GM23338 (cell line): ENCODE measurements around the gene ANKRD63. TPM values are rescaled to one million over a fixed set of nuclear protein-coding genes. Genes with fewer than 3 reads are reported as not detected.
A peak's percentile ranks its signal among the peaks of the same experiment; 100 is the strongest.

ENCODE experiments used
- ATAC-seq: fragments of 200-7000 bp; cut with Tn5 transposase; 3 replicates; pipeline ENCODE4 v1.9.1; 2020
- DNase-seq: peaks from one replicate; pipeline ENCODE4 v3.0.0-alpha.2; 2015; ENCODE audit warnings: low spot score
- H2AFZ ChIP-seq: fragments of 200-600 bp; sonication (generic); 2 replicates; pipeline ENCODE4 v1.8.0; 2016; ENCODE audit warnings: antibody characterized with exemption, mild to moderate bottlenecking, moderate library complexity
- H3F3A ChIP-seq: fragments of 200-600 bp; sonication (generic); replicated peaks from 2 replicates; pipeline ENCODE4 v1.8.0; 2017; ENCODE audit warnings: antibody characterized with exemption, mixed run types, low read depth
- H3K27ac ChIP-seq: fragments of 200-600 bp; sonication (generic); 2 replicates; pipeline ENCODE4 v1.6.1; 2016; ENCODE audit warnings: low read depth
- H3K27me3 ChIP-seq: fragments of 200-600 bp; sonication (generic); 2 replicates; pipeline ENCODE4 v1.8.0; 2016; ENCODE audit warnings: mild to moderate bottlenecking, mixed run types, moderate library complexity; ENCODE audit not compliant: insufficient read depth
- H3K36me3 ChIP-seq: fragments of 200-600 bp; sonication (generic); 2 replicates; pipeline ENCODE4 v1.8.0; 2016; ENCODE audit warnings: mild to moderate bottlenecking; ENCODE audit not compliant: insufficient read depth
- H3K4me1 ChIP-seq: fragments of 200-600 bp; sonication (generic); 2 replicates; pipeline ENCODE4 v1.8.0; 2016; ENCODE audit warnings: mild to moderate bottlenecking, moderate library complexity; ENCODE audit not compliant: insufficient read depth
- H3K4me2 ChIP-seq: fragments of 200-600 bp; sonication (generic); 2 replicates; pipeline ENCODE4 v1.7.1; 2017; ENCODE audit warnings: mixed run types
- H3K4me3 ChIP-seq: fragments of 200-600 bp; sonication (generic); 2 replicates; pipeline ENCODE4 v1.6.1; 2016; ENCODE audit warnings: mixed run types
- H3K79me2 ChIP-seq: fragments of 200-600 bp; sonication (generic); replicated peaks from 2 replicates; pipeline ENCODE4 v1.8.0; 2017; ENCODE audit warnings: mild to moderate bottlenecking; ENCODE audit not compliant: insufficient read depth
- H3K9me2 ChIP-seq: fragments of 200-600 bp; sonication (generic); 2 replicates; pipeline ENCODE4 v1.8.0; 2017; ENCODE audit not compliant: insufficient read depth
- H4K20me1 ChIP-seq: fragments of 200-600 bp; sonication (generic); replicated peaks from 2 replicates; pipeline ENCODE4 v1.8.0; 2017; ENCODE audit warnings: mild to moderate bottlenecking; ENCODE audit not compliant: insufficient read depth
- H3K27ac Mint-ChIP-seq: 2 replicates; pipeline ENCODE4 v1.8.0; 2020; ENCODE audit warnings: inconsistent platforms, mild to moderate bottlenecking, moderate library complexity, mixed read lengths
- H3K27me3 Mint-ChIP-seq: 3 replicates; pipeline ENCODE4 v1.8.0; 2022; ENCODE audit warnings: low read depth, mild to moderate bottlenecking, moderate library complexity, mixed read lengths, inconsistent platforms; ENCODE audit not compliant: insufficient read depth, poor library complexity
- H3K36me3 Mint-ChIP-seq: 3 replicates; pipeline ENCODE4 v1.8.0; 2021; ENCODE audit warnings: low read depth, mild to moderate bottlenecking, inconsistent platforms, moderate library complexity, mixed read lengths
- H3K4me1 Mint-ChIP-seq: 3 replicates; pipeline ENCODE4 v1.8.0; 2020; ENCODE audit warnings: mild to moderate bottlenecking, inconsistent platforms, mixed read lengths
- H3K4me3 Mint-ChIP-seq: 3 replicates; pipeline ENCODE4 v1.8.0; 2021; ENCODE audit warnings: moderate library complexity, mild to moderate bottlenecking, inconsistent platforms, mixed read lengths
- H3K9me3 Mint-ChIP-seq: 3 replicates; pipeline ENCODE4 v1.8.0; 2020; ENCODE audit warnings: moderate library complexity, mild to moderate bottlenecking, inconsistent platforms, mixed read lengths
- CREB1 ChIP-seq: fragments of 250-450 bp; sonication (Bioruptor Pico); IDR thresholded peaks from 2 replicates; pipeline ENCODE4 v1.5.0; 2020; ENCODE audit warnings: low read depth, mild to moderate bottlenecking, moderate library complexity
- EZH2 ChIP-seq: fragments of 200-600 bp; sonication (generic); IDR thresholded peaks from one replicate; pipeline ENCODE4 v1.8.0; 2017; ENCODE audit warnings: antibody characterized with exemption, mild to moderate bottlenecking, low read depth; ENCODE audit not compliant: unreplicated experiment
- EZH2phosphoT487 ChIP-seq: fragments of 200-600 bp; sonication (generic); IDR thresholded peaks from one replicate; pipeline ENCODE4 v1.8.1; 2018; ENCODE audit warnings: antibody characterized with exemption; ENCODE audit not compliant: unreplicated experiment
- JUNB ChIP-seq: IDR thresholded peaks from one replicate; pipeline ENCODE4 v1.6.1; 2016; ENCODE audit warnings: antibody characterized with exemption; ENCODE audit not compliant: unreplicated experiment
- NANOG ChIP-seq: IDR thresholded peaks from 2 replicates; pipeline ENCODE4 v1.6.1; 2016; ENCODE audit warnings: antibody characterized with exemption, borderline replicate concordance
- POLR2AphosphoS5 ChIP-seq: IDR thresholded peaks from 2 replicates; pipeline ENCODE4 v1.6.1; 2016; ENCODE audit warnings: antibody characterized with exemption, low read depth
- STAT1 ChIP-seq: IDR thresholded peaks from one replicate; pipeline ENCODE4 v1.6.1; 2016; ENCODE audit warnings: antibody characterized with exemption; ENCODE audit not compliant: unreplicated experiment
- ZNF114 ChIP-seq: fragments of 250-450 bp; sonication (Bioruptor Pico); IDR thresholded peaks from 2 replicates; pipeline ENCODE4 v1.5.0; 2020; ENCODE audit warnings: mild to moderate bottlenecking, moderate library complexity
- ZNF331 ChIP-seq: fragments of 250-450 bp; sonication (Bioruptor Pico); IDR thresholded peaks from 2 replicates; pipeline ENCODE4 v1.5.0; 2020; ENCODE audit warnings: low read depth, mild to moderate bottlenecking, moderate library complexity
- polyA plus RNA-seq: library from polyadenylated mRNA; unstranded; fragments of >200 nt; fragmentation: Nextera tagmentation; extraction: Ambion mirVana; gene quantifications from 2 replicates; pipeline ENCODE4 v1.2.1, GENCODE V29; 2016
- total RNA-seq: library from RNA; depleted of rRNA; stranded (reverse); fragments of >200 nt; shearing (Covaris generic); gene quantifications from 2 replicates; pipeline ENCODE4 v1.2.3, GENCODE V29; 2014
- TF ChIP-seq, protein P1 (sequence below), 2 experiments: fragments of 200-600 bp in 1 of 2; sonication (generic) in 1 of 2; conservative IDR thresholded peaks; 2 replicates each; pipeline versions ENCODE4 v1.5.1 to v1.6.1; 2016 to 2017; ENCODE audit warnings: antibody characterized with exemption in 2 of 2, low read depth in 2 of 2, mild to moderate bottlenecking in 2 of 2, moderate library complexity in 1 of 2
- TF ChIP-seq, protein P2 (sequence below): fragments of 250-450 bp; sonication (Bioruptor Pico); IDR thresholded peaks from 2 replicates; pipeline ENCODE4 v1.5.0; 2020; ENCODE audit warnings: mild to moderate bottlenecking, moderate library complexity
- TF ChIP-seq, protein P3 (sequence below): IDR thresholded peaks from one replicate; pipeline ENCODE4 v1.6.1; 2018; ENCODE audit warnings: antibody characterized with exemption; ENCODE audit not compliant: unreplicated experiment
- TF ChIP-seq, protein P4 (sequence below): IDR thresholded peaks from 2 replicates; pipeline ENCODE4 v1.6.1; 2016; ENCODE audit warnings: antibody characterized with exemption

Gene ANKRD63
- total and polyA plus RNA-seq, 2 experiments from 2014 or later, result 0.59 TPM; not detected in 1

DNA sequence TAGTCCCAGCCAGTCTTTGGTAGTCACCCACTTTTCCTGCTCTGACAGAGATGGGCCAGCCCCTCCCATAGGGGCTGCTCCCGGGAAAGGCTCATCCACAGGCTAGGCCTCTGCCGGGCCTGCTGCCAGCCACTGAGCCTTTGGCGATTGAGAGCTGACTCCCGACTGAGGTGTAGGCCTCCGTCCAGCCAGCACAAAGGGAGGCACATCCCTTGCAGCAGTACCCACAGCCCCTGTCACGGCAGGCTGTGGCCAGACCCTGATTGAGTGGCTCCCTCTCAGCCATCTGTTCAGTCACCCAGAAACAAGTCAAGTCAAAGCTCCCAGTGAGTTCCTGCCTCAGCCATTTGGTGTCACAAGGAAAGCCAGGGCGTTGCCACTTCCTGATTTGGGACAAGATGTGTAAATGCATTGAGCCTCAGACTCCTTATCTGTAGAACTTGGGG is 50.2 kb downstream of the ANKRD63 start:
- Histone ChIP-seq H4K20me1 (no peaks in the 10 kb centered on the region), H2AFZ (no peak overlapping the region), H3K4me3 (no peak overlapping the region), H3K4me1 (no peaks in the 10 kb centered on the region), H3K4me2 (no peak overlapping the region), H3K36me3 (peaks cover 8% of the 10 kb centered on the region), H3K79me2 (0 out of 2 replicates have a peak, but pooled peaks cover 3% of the 10 kb centered on the region), H3K9me2 (no peaks in the 10 kb centered on the region), H3F3A (peaks cover 22% of the 10 kb centered on the region; the same call in 1 of the 2 replicates), H3K27me3 (peaks cover under 1% of the 10 kb centered on the region; the same call in 1 of the 2 replicates), H3K27ac (no peak overlapping the region)
- Mint-ChIP-seq H3K27ac (no peak overlapping the region), H3K9me3 (no peaks in the 10 kb centered on the region), H3K4me1 (peaks cover 5% of the 10 kb centered on the region), H3K27me3 (peaks cover 5% of the 10 kb centered on the region), H3K36me3 (peaks cover 11% of the 10 kb centered on the region; the same call in 2 of the 3 replicates), H3K4me3 (no peak overlapping the region)
- ATAC-seq, result peak; percentile 26
- DNase-seq, result no peak
- TF ChIP-seq EZH2, result no peak
- TF ChIP-seq, protein P1, sequence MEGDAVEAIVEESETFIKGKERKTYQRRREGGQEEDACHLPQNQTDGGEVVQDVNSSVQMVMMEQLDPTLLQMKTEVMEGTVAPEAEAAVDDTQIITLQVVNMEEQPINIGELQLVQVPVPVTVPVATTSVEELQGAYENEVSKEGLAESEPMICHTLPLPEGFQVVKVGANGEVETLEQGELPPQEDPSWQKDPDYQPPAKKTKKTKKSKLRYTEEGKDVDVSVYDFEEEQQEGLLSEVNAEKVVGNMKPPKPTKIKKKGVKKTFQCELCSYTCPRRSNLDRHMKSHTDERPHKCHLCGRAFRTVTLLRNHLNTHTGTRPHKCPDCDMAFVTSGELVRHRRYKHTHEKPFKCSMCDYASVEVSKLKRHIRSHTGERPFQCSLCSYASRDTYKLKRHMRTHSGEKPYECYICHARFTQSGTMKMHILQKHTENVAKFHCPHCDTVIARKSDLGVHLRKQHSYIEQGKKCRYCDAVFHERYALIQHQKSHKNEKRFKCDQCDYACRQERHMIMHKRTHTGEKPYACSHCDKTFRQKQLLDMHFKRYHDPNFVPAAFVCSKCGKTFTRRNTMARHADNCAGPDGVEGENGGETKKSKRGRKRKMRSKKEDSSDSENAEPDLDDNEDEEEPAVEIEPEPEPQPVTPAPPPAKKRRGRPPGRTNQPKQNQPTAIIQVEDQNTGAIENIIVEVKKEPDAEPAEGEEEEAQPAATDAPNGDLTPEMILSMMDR (conservative IDR thresholded peaks at IDR 0.05; ENCODE audit: low read depth in 2 of 2), result no peak
- TF ChIP-seq, protein P2, sequence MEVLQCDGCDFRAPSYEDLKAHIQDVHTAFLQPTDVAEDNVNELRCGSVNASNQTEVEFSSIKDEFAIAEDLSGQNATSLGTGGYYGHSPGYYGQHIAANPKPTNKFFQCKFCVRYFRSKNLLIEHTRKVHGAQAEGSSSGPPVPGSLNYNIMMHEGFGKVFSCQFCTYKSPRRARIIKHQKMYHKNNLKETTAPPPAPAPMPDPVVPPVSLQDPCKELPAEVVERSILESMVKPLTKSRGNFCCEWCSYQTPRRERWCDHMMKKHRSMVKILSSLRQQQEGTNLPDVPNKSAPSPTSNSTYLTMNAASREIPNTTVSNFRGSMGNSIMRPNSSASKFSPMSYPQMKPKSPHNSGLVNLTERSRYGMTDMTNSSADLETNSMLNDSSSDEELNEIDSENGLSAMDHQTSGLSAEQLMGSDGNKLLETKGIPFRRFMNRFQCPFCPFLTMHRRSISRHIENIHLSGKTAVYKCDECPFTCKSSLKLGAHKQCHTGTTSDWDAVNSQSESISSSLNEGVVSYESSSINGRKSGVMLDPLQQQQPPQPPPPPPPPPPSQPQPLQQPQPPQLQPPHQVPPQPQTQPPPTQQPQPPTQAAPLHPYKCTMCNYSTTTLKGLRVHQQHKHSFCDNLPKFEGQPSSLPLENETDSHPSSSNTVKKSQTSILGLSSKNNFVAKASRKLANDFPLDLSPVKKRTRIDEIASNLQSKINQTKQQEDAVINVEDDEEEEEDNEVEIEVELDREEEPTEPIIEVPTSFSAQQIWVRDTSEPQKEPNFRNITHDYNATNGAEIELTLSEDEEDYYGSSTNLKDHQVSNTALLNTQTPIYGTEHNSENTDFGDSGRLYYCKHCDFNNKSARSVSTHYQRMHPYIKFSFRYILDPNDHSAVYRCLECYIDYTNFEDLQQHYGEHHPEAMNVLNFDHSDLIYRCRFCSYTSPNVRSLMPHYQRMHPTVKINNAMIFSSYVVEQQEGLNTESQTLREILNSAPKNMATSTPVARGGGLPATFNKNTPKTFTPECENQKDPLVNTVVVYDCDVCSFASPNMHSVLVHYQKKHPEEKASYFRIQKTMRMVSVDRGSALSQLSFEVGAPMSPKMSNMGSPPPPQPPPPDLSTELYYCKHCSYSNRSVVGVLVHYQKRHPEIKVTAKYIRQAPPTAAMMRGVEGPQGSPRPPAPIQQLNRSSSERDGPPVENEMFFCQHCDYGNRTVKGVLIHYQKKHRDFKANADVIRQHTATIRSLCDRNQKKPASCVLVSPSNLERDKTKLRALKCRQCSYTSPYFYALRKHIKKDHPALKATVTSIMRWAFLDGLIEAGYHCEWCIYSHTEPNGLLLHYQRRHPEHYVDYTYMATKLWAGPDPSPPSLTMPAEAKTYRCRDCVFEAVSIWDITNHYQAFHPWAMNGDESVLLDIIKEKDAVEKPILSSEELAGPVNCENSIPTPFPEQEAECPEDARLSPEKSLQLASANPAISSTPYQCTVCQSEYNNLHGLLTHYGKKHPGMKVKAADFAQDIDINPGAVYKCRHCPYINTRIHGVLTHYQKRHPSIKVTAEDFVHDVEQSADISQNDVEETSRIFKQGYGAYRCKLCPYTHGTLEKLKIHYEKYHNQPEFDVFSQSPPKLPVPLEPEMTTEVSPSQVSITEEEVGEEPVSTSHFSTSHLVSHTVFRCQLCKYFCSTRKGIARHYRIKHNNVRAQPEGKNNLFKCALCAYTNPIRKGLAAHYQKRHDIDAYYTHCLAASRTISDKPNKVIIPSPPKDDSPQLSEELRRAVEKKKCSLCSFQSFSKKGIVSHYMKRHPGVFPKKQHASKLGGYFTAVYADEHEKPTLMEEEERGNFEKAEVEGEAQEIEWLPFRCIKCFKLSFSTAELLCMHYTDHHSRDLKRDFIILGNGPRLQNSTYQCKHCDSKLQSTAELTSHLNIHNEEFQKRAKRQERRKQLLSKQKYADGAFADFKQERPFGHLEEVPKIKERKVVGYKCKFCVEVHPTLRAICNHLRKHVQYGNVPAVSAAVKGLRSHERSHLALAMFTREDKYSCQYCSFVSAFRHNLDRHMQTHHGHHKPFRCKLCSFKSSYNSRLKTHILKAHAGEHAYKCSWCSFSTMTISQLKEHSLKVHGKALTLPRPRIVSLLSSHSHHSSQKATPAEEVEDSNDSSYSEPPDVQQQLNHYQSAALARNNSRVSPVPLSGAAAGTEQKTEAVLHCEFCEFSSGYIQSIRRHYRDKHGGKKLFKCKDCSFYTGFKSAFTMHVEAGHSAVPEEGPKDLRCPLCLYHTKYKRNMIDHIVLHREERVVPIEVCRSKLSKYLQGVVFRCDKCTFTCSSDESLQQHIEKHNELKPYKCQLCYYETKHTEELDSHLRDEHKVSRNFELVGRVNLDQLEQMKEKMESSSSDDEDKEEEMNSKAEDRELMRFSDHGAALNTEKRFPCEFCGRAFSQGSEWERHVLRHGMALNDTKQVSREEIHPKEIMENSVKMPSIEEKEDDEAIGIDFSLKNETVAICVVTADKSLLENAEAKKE, result no peak
- TF ChIP-seq ZNF114, result no peak
- TF ChIP-seq, protein P3, sequence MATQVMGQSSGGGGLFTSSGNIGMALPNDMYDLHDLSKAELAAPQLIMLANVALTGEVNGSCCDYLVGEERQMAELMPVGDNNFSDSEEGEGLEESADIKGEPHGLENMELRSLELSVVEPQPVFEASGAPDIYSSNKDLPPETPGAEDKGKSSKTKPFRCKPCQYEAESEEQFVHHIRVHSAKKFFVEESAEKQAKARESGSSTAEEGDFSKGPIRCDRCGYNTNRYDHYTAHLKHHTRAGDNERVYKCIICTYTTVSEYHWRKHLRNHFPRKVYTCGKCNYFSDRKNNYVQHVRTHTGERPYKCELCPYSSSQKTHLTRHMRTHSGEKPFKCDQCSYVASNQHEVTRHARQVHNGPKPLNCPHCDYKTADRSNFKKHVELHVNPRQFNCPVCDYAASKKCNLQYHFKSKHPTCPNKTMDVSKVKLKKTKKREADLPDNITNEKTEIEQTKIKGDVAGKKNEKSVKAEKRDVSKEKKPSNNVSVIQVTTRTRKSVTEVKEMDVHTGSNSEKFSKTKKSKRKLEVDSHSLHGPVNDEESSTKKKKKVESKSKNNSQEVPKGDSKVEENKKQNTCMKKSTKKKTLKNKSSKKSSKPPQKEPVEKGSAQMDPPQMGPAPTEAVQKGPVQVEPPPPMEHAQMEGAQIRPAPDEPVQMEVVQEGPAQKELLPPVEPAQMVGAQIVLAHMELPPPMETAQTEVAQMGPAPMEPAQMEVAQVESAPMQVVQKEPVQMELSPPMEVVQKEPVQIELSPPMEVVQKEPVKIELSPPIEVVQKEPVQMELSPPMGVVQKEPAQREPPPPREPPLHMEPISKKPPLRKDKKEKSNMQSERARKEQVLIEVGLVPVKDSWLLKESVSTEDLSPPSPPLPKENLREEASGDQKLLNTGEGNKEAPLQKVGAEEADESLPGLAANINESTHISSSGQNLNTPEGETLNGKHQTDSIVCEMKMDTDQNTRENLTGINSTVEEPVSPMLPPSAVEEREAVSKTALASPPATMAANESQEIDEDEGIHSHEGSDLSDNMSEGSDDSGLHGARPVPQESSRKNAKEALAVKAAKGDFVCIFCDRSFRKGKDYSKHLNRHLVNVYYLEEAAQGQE, result no peak
- TF ChIP-seq JUNB, result no peak
- TF ChIP-seq CREB1, result no peak
- TF ChIP-seq NANOG, result no peak
- TF ChIP-seq, protein P4, sequence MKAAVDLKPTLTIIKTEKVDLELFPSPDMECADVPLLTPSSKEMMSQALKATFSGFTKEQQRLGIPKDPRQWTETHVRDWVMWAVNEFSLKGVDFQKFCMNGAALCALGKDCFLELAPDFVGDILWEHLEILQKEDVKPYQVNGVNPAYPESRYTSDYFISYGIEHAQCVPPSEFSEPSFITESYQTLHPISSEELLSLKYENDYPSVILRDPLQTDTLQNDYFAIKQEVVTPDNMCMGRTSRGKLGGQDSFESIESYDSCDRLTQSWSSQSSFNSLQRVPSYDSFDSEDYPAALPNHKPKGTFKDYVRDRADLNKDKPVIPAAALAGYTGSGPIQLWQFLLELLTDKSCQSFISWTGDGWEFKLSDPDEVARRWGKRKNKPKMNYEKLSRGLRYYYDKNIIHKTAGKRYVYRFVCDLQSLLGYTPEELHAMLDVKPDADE, result no peak
- TF ChIP-seq EZH2phosphoT487, result no peak
- TF ChIP-seq ZNF331, result no peak
- no peak for TF ChIP-seq POLR2AphosphoS5
- no peak for TF ChIP-seq STAT1
